Measurements from ENCODE around the gene NRCAM. TPM values are rescaled to one million over a fixed set of nuclear protein-coding genes. Genes with fewer than 3 reads are reported as not detected.

Gene NRCAM
- total and polyA plus RNA-seq, 2 of the 8 experiments (the other 6 are each of a cell fraction or from before 2014, with no cell fraction given), result 2.7 to 3.8 TPM

DNA sequence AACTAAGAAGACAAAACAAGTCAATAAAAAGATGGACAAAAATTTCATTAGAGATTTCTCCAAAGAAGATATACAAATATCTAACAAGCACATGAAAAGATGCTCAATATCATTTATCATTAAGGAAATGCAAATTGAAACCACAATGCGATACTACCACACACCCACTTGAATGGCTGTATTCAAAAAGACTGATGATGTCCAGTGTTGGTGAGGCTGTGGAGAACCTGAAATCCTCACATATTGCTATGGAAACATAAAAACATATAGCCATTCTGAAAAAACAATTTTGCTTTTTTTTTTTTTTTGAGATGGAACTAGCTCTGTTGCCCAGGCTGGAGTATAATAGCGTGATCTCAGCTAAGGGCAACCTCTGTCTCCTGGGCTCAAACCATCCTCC, 202.0 kb downstream of the NRCAM start (continued):
- TF ChIP-seq, protein P1, sequence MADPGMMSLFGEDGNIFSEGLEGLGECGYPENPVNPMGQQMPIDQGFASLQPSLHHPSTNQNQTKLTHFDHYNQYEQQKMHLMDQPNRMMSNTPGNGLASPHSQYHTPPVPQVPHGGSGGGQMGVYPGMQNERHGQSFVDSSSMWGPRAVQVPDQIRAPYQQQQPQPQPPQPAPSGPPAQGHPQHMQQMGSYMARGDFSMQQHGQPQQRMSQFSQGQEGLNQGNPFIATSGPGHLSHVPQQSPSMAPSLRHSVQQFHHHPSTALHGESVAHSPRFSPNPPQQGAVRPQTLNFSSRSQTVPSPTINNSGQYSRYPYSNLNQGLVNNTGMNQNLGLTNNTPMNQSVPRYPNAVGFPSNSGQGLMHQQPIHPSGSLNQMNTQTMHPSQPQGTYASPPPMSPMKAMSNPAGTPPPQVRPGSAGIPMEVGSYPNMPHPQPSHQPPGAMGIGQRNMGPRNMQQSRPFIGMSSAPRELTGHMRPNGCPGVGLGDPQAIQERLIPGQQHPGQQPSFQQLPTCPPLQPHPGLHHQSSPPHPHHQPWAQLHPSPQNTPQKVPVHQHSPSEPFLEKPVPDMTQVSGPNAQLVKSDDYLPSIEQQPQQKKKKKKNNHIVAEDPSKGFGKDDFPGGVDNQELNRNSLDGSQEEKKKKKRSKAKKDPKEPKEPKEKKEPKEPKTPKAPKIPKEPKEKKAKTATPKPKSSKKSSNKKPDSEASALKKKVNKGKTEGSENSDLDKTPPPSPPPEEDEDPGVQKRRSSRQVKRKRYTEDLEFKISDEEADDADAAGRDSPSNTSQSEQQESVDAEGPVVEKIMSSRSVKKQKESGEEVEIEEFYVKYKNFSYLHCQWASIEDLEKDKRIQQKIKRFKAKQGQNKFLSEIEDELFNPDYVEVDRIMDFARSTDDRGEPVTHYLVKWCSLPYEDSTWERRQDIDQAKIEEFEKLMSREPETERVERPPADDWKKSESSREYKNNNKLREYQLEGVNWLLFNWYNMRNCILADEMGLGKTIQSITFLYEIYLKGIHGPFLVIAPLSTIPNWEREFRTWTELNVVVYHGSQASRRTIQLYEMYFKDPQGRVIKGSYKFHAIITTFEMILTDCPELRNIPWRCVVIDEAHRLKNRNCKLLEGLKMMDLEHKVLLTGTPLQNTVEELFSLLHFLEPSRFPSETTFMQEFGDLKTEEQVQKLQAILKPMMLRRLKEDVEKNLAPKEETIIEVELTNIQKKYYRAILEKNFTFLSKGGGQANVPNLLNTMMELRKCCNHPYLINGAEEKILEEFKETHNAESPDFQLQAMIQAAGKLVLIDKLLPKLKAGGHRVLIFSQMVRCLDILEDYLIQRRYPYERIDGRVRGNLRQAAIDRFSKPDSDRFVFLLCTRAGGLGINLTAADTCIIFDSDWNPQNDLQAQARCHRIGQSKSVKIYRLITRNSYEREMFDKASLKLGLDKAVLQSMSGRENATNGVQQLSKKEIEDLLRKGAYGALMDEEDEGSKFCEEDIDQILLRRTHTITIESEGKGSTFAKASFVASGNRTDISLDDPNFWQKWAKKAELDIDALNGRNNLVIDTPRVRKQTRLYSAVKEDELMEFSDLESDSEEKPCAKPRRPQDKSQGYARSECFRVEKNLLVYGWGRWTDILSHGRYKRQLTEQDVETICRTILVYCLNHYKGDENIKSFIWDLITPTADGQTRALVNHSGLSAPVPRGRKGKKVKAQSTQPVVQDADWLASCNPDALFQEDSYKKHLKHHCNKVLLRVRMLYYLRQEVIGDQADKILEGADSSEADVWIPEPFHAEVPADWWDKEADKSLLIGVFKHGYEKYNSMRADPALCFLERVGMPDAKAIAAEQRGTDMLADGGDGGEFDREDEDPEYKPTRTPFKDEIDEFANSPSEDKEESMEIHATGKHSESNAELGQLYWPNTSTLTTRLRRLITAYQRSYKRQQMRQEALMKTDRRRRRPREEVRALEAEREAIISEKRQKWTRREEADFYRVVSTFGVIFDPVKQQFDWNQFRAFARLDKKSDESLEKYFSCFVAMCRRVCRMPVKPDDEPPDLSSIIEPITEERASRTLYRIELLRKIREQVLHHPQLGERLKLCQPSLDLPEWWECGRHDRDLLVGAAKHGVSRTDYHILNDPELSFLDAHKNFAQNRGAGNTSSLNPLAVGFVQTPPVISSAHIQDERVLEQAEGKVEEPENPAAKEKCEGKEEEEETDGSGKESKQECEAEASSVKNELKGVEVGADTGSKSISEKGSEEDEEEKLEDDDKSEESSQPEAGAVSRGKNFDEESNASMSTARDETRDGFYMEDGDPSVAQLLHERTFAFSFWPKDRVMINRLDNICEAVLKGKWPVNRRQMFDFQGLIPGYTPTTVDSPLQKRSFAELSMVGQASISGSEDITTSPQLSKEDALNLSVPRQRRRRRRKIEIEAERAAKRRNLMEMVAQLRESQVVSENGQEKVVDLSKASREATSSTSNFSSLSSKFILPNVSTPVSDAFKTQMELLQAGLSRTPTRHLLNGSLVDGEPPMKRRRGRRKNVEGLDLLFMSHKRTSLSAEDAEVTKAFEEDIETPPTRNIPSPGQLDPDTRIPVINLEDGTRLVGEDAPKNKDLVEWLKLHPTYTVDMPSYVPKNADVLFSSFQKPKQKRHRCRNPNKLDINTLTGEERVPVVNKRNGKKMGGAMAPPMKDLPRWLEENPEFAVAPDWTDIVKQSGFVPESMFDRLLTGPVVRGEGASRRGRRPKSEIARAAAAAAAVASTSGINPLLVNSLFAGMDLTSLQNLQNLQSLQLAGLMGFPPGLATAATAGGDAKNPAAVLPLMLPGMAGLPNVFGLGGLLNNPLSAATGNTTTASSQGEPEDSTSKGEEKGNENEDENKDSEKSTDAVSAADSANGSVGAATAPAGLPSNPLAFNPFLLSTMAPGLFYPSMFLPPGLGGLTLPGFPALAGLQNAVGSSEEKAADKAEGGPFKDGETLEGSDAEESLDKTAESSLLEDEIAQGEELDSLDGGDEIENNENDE (IDR thresholded peaks at IDR 0.05; ENCODE audit: insufficient replicate concordance, low read length), result no peak
- TF ChIP-seq TAF7 (optimal IDR thresholded peaks at IDR 0.05; ENCODE audit: borderline replicate concordance, low read depth, low read length) (no peak), EZH2 (IDR thresholded peaks at IDR 0.05; ENCODE audit: low read depth, low read length, severe bottlenecking) (no peak), CREB1 (IDR thresholded peaks at IDR 0.05) (no peak), EGR1 (IDR thresholded peaks at IDR 0.05; ENCODE audit: borderline replicate concordance, low read depth, low read length) (no peak), BRCA1 (IDR thresholded peaks at IDR 0.05; ENCODE audit: low read depth, low read length) (no peak), HDAC6 (IDR thresholded peaks at IDR 0.05; ENCODE audit: low read depth, low read length) (no peak), NRF1 (IDR thresholded peaks at IDR 0.05; ENCODE audit: low read depth, low read length) (no peak), CBX5 (IDR thresholded peaks at IDR 0.05; ENCODE audit: low read depth, low read length) (no peak), POLR2AphosphoS5 (IDR thresholded peaks at IDR 0.05; ENCODE audit: low read depth, low read length) (no peak)

All from H1 (cell line).